Measurements from ENCODE around the gene PCED1B. TPM values are rescaled to one million over a fixed set of nuclear protein-coding genes. Genes with fewer than 3 reads are reported as not detected.

Gene PCED1B
- total and polyA plus RNA-seq, 4 donors, result 2.2 to 8.2 (median 3.8) TPM

DNA sequence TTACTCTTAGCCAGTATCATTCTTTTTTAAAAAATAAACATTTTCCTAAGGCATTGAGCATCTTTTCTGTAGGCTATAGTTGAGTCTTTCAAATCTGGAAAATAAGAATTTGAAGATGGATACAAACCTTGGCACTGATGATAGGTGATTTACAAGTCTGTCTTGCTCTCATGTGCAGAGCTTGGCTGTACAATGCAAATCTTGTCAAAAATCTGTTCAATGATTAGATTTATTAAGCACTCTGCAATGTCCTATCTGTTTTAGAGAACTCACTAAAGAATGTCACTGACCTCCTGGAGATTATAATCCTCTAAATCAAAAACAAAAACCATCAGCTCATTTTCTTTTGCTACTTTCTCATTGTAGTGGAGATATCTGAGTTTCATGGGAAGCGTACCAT lies 43.2 kb downstream of the PCED1B start:
- H3K9ac ChIP-seq (ENCODE audit: insufficient read depth in 1 of 2, low read length in 2 of 2), result no peak overlapping the region
- WGBS, 2 donors, result 91 to 97% methylated on average over 1 of the region's 1 CpG
- no peaks in the 10 kb centered on the region for H3K9me3 ChIP-seq (ENCODE audit: control insufficient read depth in 4 of 4, insufficient read depth in 3 of 4, low read length in 3 of 4)
- ATAC-seq (ENCODE audit: insufficient read depth, low FRiP score) (no peak), DNase-seq (no peak)
- no peak overlapping the region for H3K27ac ChIP-seq (ENCODE audit: low read depth in 1 of 2, low read length in 1 of 2)
- H3K4me1 ChIP-seq (ENCODE audit: control insufficient read depth in 5 of 5, insufficient read depth in 5 of 5, low read length in 5 of 5), result no peaks in the 10 kb centered on the region
- no peak overlapping the region for H3K4me3 ChIP-seq
- TF ChIP-seq, protein P1, sequence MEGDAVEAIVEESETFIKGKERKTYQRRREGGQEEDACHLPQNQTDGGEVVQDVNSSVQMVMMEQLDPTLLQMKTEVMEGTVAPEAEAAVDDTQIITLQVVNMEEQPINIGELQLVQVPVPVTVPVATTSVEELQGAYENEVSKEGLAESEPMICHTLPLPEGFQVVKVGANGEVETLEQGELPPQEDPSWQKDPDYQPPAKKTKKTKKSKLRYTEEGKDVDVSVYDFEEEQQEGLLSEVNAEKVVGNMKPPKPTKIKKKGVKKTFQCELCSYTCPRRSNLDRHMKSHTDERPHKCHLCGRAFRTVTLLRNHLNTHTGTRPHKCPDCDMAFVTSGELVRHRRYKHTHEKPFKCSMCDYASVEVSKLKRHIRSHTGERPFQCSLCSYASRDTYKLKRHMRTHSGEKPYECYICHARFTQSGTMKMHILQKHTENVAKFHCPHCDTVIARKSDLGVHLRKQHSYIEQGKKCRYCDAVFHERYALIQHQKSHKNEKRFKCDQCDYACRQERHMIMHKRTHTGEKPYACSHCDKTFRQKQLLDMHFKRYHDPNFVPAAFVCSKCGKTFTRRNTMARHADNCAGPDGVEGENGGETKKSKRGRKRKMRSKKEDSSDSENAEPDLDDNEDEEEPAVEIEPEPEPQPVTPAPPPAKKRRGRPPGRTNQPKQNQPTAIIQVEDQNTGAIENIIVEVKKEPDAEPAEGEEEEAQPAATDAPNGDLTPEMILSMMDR (IDR thresholded peaks at IDR 0.05; ENCODE audit: control extremely low read depth, extremely low read depth), result no peak
- H3K27me3 ChIP-seq (ENCODE audit: control insufficient read depth in 3 of 3, insufficient read depth in 3 of 3, low read length in 2 of 3), result no peaks in the 10 kb centered on the region
- H3K36me3 ChIP-seq (ENCODE audit: control insufficient read depth in 4 of 4, insufficient read depth in 4 of 4, low read length in 4 of 4), result no peaks in the 10 kb centered on the region

DNA sequence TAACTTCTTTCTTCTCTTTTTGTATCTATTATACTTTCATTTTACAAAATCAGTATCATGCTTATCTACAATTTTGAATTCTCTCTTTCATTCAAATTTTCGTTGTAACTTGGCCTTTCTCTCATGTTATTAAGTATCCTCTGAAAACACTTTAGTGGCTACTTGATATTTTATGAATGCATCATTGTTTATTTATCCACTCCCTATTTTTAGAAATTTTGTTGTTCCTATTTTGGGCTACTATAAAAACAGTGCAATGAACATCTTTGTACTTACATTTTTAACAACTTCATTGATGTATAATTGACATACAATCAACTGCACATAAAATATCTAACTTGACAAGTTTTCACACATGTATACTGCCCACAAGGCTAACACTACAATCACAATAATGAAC lies 44.3 kb downstream of the PCED1B start:
- no peaks in the 10 kb centered on the region for H3K4me1 ChIP-seq (ENCODE audit: control insufficient read depth in 5 of 5, insufficient read depth in 5 of 5, low read length in 5 of 5)
- H3K36me3 ChIP-seq (ENCODE audit: control insufficient read depth in 4 of 4, insufficient read depth in 4 of 4, low read length in 4 of 4), result no peaks in the 10 kb centered on the region
- TF ChIP-seq, protein P1 (IDR thresholded peaks at IDR 0.05; ENCODE audit: control extremely low read depth, extremely low read depth), result no peak
- no peak for ATAC-seq (ENCODE audit: insufficient read depth, low FRiP score)
- DNase-seq, result no peak
- WGBS, 2 donors, result 47 to 83% methylated on average over 1 of the region's 1 CpG
- H3K27me3 ChIP-seq (ENCODE audit: control insufficient read depth in 3 of 3, insufficient read depth in 3 of 3, low read length in 2 of 3), result no peaks in the 10 kb centered on the region
- H3K27ac ChIP-seq (ENCODE audit: low read depth in 1 of 2, low read length in 1 of 2), result no peak overlapping the region
- H3K9ac ChIP-seq (ENCODE audit: insufficient read depth in 1 of 2, low read length in 2 of 2), result no peak overlapping the region
- H3K9me3 ChIP-seq (ENCODE audit: control insufficient read depth in 4 of 4, insufficient read depth in 3 of 4, low read length in 3 of 4), result no peaks in the 10 kb centered on the region
- no peak overlapping the region for H3K4me3 ChIP-seq

DNA sequence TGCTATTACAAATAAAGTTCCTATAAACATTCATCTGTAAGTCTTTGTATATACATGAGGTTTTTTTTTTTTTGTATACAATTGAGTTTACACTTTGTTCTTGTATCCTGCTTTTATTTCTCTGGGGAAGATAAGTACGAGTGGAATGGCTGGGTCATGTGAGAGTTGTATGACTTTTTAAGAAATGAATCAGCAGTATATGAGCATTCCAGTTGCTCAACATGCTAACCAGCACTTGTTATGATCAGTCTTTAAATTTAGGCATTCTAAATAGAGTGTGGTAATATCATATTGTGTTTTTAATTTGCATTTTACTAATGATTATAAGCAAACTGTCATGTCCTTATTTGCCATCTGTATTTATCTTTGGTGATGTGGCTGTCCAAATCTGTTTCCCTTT lies 45.0 kb downstream of the PCED1B start:
- WGBS, 2 donors, result 26 to 33% methylated on average over 1 of the region's 1 CpG
- TF ChIP-seq, protein P1 (IDR thresholded peaks at IDR 0.05; ENCODE audit: control extremely low read depth, extremely low read depth), result no peak

DNA sequence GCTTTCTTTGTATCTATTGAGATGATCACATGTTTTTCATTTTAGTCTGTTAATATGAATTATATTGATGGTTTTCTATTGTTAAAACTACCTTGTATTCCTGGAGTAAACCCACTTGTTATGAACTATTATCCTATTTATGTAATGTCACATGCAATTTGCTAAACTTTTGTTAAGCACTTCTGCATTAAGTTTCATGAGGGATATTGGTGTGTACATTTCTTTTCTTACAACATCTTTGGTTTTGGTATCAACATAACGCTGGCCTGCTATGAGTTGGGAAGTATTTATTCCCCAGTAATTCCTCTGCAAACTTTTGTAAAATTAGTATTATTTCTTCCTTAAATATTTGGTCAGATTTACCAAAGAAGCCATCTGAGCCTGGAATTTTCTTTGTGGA lies 46.8 kb downstream of the PCED1B start:
- H3K9ac ChIP-seq (ENCODE audit: insufficient read depth in 1 of 2, low read length in 2 of 2), result no peak overlapping the region
- H3K27ac ChIP-seq (ENCODE audit: low read depth in 1 of 2, low read length in 1 of 2), result no peak overlapping the region
- no peak overlapping the region for H3K4me3 ChIP-seq
- DNase-seq (no peak), ATAC-seq (ENCODE audit: insufficient read depth, low FRiP score) (no peak)
- no peaks in the 10 kb centered on the region for H3K27me3 ChIP-seq (ENCODE audit: control insufficient read depth in 3 of 3, insufficient read depth in 3 of 3, low read length in 2 of 3)
- TF ChIP-seq, protein P1 (IDR thresholded peaks at IDR 0.05; ENCODE audit: control extremely low read depth, extremely low read depth), result no peak
- H3K9me3 ChIP-seq (ENCODE audit: control insufficient read depth in 4 of 4, insufficient read depth in 3 of 4, low read length in 3 of 4), result no peaks in the 10 kb centered on the region
- WGBS, 2 donors, result 64 to 85% methylated on average over 1 of the region's 1 CpG
- no peaks in the 10 kb centered on the region for H3K36me3 ChIP-seq (ENCODE audit: control insufficient read depth in 4 of 4, insufficient read depth in 4 of 4, low read length in 4 of 4)
- H3K4me1 ChIP-seq (ENCODE audit: control insufficient read depth in 5 of 5, insufficient read depth in 5 of 5, low read length in 5 of 5), result no peaks in the 10 kb centered on the region

More for the DNA sequence above, 45.0 kb downstream of the PCED1B start:
- no peak overlapping the region for H3K9ac ChIP-seq (ENCODE audit: insufficient read depth in 1 of 2, low read length in 2 of 2)
- H3K36me3 ChIP-seq (ENCODE audit: control insufficient read depth in 4 of 4, insufficient read depth in 4 of 4, low read length in 4 of 4), result no peaks in the 10 kb centered on the region
- no peak overlapping the region for H3K4me3 ChIP-seq
- H3K27me3 ChIP-seq (ENCODE audit: control insufficient read depth in 3 of 3, insufficient read depth in 3 of 3, low read length in 2 of 3), result no peaks in the 10 kb centered on the region
- DNase-seq (no peak), ATAC-seq (ENCODE audit: insufficient read depth, low FRiP score) (no peak)
- no peaks in the 10 kb centered on the region for H3K4me1 ChIP-seq (ENCODE audit: control insufficient read depth in 5 of 5, insufficient read depth in 5 of 5, low read length in 5 of 5)
- no peak overlapping the region for H3K27ac ChIP-seq (ENCODE audit: low read depth in 1 of 2, low read length in 1 of 2)
- H3K9me3 ChIP-seq (ENCODE audit: control insufficient read depth in 4 of 4, insufficient read depth in 3 of 4, low read length in 3 of 4), result no peaks in the 10 kb centered on the region

Measured in lung (tissue), 12 donors.